ENCODE results near the gene BAIAP2. TPM values are rescaled to one million over a fixed set of nuclear protein-coding genes. Genes with fewer than 3 reads are reported as not detected.
A peak's percentile ranks its signal among the peaks of the same experiment; 100 is the strongest.

Gene BAIAP2
- total and polyA plus RNA-seq, 2 donors (not counting 3 experiments of a cell fraction or from before 2014, with no cell fraction given): 12.3 to 18.6 TPM

GRCh38 chr17:81030741-81031565, 4.0 kb upstream of the BAIAP2 start:
- CTCF ChIA-PET: interaction anchor here (1.0 to 1.5 kb wide), 2 partner anchors 10 to 71 kb away, joined by 3 to 4 read pairs; no protein-coding TSS in a partner anchor
- H4K20me1 ChIP-seq (replicated peaks; ENCODE audit: control insufficient read depth, extremely low read depth, insufficient read depth, low read length): no peaks in the 10 kb centered on the region
- no peak for TF ChIP-seq EZH2 (IDR thresholded peaks at IDR 0.05; ENCODE audit: borderline replicate concordance, low read depth, low read length, severe bottlenecking)
- no peak for TF ChIP-seq MYC (IDR thresholded peaks at IDR 0.05; ENCODE audit: low read depth, low read length)
- no peak for TF ChIP-seq CTCF (IDR thresholded peaks at IDR 0.05; ENCODE audit: extremely low read depth in 1 of 2, insufficient read depth in 1 of 2, low read depth in 1 of 2, low read length in 2 of 2)
- TF ChIP-seq MAX (IDR thresholded peaks at IDR 0.05; ENCODE audit: insufficient read depth, insufficient read length): no peak
- TF ChIP-seq JUN (IDR thresholded peaks at IDR 0.05; ENCODE audit: borderline replicate concordance, insufficient read depth, insufficient read length, low read depth): no peak
- TF ChIP-seq GATA2 (IDR thresholded peaks at IDR 0.05; ENCODE audit: insufficient read depth, insufficient read length, low read depth, low read length): no peak
- no peak for TF ChIP-seq FOS (IDR thresholded peaks at IDR 0.05; ENCODE audit: borderline replicate concordance, insufficient read depth, low read length)
- H3K36me3 ChIP-seq (ENCODE audit: control insufficient read depth in 2 of 2, extremely low read depth in 1 of 2, insufficient read depth in 2 of 2, low read length in 2 of 2): peaks cover 0 to 2% of the 10 kb centered on the region in 2 experiments
- H3K27me3 ChIP-seq (ENCODE audit: control insufficient read depth in 2 of 2, insufficient read depth in 2 of 2, low read length in 2 of 2): peaks cover 0 to 2% of the 10 kb centered on the region in 2 experiments
- DNase-seq (ENCODE audit: low read depth, low spot score) (peak; percentile 32), FAIRE-seq (no peak)
- H3K4me1 ChIP-seq (ENCODE audit: control insufficient read depth, extremely low read depth, insufficient read depth, low read length): peaks cover 10% of the 10 kb centered on the region
- no peak overlapping the region for H3K4me3 ChIP-seq (replicated peaks in 1 of 3; ENCODE audit: insufficient read depth in 1 of 3, low read depth in 1 of 3, low read length in 3 of 3)
- no peak overlapping the region for H3K4me2 ChIP-seq (ENCODE audit: insufficient read depth, low read length)
- H3K9ac ChIP-seq (replicated peaks; ENCODE audit: extremely low read depth, insufficient read depth, low read length): no peak overlapping the region
- no peak overlapping the region for H2AFZ ChIP-seq (ENCODE audit: low read depth, low read length)
- H3K9me1 ChIP-seq (replicated peaks; ENCODE audit: control insufficient read depth, extremely low read depth, insufficient read depth, low read length): no peaks in the 10 kb centered on the region
- intact Hi-C loops (cut with micrococcal nuclease): loop anchor here (5.0 kb wide), 1 partner anchor 191 kb away; the partner anchor contains the start of gene CEP131
- dilution Hi-C loops (cut with MboI; ENCODE audit: extremely low pct_ligation_motif_present, low sequenced_read_pairs): no loop called here
- no peaks in the 10 kb centered on the region for H3K9me3 ChIP-seq (replicated peaks; ENCODE audit: control insufficient read depth, insufficient read depth, low read length)
- no TSS peak for BruUV-seq (replicated peaks)
- POLR2A ChIA-PET: no interaction called here
- H3K79me2 ChIP-seq (ENCODE audit: control insufficient read depth, insufficient read depth, low read length): no peaks in the 10 kb centered on the region
- H3K27ac ChIP-seq (ENCODE audit: insufficient read depth, low read depth, low read length): no peak overlapping the region

All from endothelial cell of umbilical vein (primary cell).